Omental fat pad (tissue), 4 donors: Measurements from ENCODE around the gene GFOD2. TPM values are rescaled to one million over a fixed set of nuclear protein-coding genes. Genes with fewer than 3 reads are reported as not detected.

Experiments used
- ATAC-seq: fragments of 150-250 bp; one replicate; pipeline ENCODE4 v1.9.1; 2016; ENCODE audit warnings: mild to moderate bottlenecking, moderate library complexity; ENCODE audit not compliant: low FRiP score
- DNase-seq: peaks from one replicate; pipeline ENCODE4 v3.0.0-alpha.2; 2019; ENCODE audit warnings: low spot score
- CTCF ChIP-seq, 3 donors: fragments of 450-650 bp; IDR thresholded peaks; one replicate each; pipeline ENCODE4 v1.5.1; 2016 to 2017; ENCODE audit warnings: antibody characterized with exemption in 3 of 3, mild to moderate bottlenecking in 3 of 3, moderate library complexity in 2 of 3
- total RNA-seq, 4 donors: library from RNA; depleted of rRNA; stranded (reverse); fragments of >200 nt; gene quantifications; one replicate each; pipeline ENCODE4 v1.1.0, GENCODE V29; 2016

GFOD2 gene
- total RNA-seq, 4 donors from 2014 or later = 10.9 to 25.2 (median 20.1) TPM

- ATAC-seq (no peak), DNase-seq (no peak)
- no peak for TF ChIP-seq CTCF (IDR thresholded peaks at IDR 0.05)
These were observed 7.3 kb upstream of the GFOD2 start for GRCh38 chr16:67726106-67727034.

- no peak for DNase-seq
- no peak for TF ChIP-seq CTCF (IDR thresholded peaks at IDR 0.05)
- no peak for ATAC-seq
These were observed 4.8 kb upstream of the GFOD2 start for GRCh38 chr16:67723911-67724305.

GRCh38 chr16:67723151-67723910 is 4.2 kb upstream of the GFOD2 start:
- TF ChIP-seq CTCF (IDR thresholded peaks at IDR 0.05) = no peak
- no peak for ATAC-seq
- DNase-seq = no peak

GRCh38 chr16:67720236-67720635 is 1.1 kb upstream of the GFOD2 start:
- DNase-seq (no peak), ATAC-seq (peak; percentile 3)
- no peak for TF ChIP-seq CTCF (IDR thresholded peaks at IDR 0.05)

- no peak for TF ChIP-seq CTCF (IDR thresholded peaks at IDR 0.05)
- DNase-seq (no peak), ATAC-seq (peak; percentile 37)
These were observed 645 bp upstream of the GFOD2 start for GRCh38 chr16:67719778-67720144.

GRCh38 chr16:67718668-67719047 is 458 bp downstream of the GFOD2 start:
- ATAC-seq = peak; percentile 3
- no peak for DNase-seq
- no peak for TF ChIP-seq CTCF (IDR thresholded peaks at IDR 0.05)
